SKM-1 (cell line): ENCODE results near the gene GPR108.

Experiments
- DNase-seq: peaks from one replicate; lab custom pipeline; 2025; ENCODE audit not compliant: unreplicated experiment; lab: John Stamatoyannopoulos, UW

GPR108 gene

DNA sequence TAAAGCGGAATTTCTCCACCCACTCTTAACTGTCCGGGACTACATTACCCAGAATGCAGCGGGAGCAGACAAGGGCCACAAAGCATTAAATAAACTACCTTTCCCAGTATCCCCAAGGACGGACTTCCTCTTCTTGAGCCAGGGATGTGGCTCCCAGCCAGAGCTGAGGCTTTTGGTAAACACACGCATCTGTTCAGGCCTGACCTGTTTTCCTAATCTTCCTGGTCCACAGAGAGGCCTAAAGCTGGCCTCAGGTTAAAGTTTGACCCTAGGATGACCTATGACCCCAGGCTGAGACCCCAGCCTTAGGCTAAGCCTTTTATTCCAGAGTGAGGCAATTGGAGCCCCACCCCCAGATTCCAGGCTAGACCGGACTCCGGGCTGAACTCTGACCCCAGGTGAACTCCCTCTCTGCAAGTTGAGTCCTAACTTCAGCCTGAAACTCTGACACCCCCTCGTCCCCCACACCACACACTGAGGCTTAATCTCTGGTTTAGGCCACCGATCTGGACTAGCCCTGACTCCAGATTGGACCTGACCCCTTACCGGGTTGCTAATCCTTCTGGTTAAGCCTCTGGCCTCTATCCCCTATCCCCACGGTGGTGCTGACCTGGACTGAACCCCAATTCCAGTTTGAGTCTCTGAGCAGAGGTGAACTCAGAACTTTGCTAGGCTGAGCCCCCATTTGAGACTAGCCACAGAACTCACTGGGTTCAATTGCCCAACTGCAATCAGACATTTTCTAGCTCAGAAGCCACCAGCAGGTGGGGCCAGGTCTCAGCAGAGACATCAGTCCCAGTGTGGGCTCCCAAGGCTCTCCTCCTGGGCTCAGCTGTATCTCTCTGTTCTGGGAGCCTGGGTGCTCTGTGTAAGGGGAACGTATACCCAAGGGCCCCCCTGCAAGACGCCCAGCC, 750 bp upstream of the GPR108 start:
- peak; percentile 71 for DNase-seq

DNA sequence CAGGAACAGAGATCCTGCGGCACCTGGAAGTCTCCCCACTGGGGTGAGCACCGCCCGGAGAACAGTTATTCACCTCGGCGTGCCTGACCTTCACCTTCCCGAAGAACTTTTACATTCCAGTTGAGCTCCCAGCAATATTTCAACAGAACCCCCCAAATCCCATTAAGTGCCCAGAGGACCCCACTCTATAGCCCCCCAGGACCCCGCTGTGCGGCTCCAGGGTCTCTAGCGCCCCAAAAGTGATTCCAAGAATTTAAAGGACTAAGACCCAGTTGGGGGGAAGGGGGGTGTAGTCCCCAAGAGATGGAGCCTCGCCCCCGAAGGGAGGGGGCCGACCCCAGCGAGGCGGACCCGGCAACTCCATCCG, 480 bp downstream of the GPR108 start:
- DNase-seq: no peak

DNA sequence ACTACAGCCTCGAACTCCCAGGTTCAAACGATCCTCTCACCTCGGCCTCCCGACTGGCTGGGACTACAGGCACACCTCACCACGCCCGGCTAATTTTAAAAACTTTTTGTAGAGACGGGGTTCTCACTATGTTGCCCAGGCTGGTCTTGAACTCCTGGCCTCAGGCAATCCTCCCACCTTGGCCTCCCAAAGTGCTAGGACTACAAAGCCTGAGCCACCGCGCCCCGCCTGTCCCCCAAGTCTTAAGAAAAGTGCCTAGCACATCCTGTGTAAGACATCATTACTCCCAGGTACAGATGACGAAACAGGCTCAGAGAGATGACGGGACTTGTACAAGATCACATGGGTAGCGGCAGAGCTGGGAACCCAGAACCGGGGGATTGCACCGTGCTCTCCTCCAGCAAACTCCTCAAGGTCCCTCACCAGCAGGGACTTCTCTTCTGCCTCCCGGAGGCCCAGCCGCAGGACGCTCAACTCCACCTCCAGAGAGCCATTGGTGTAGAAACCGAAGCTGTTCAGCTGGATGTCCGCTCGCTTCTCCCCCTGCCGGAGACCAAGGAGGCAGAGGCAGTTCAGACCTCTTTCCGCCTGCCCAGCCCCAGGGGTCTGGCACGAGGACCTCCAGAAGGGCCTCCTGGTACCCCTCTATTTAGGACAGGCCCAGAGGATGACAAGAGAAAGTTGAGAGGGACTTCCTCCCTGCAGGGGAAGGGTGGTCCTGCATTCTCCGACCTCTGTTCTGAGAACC, 1.0 kb downstream of the GPR108 start:
- DNase-seq: peak; percentile 52

DNA sequence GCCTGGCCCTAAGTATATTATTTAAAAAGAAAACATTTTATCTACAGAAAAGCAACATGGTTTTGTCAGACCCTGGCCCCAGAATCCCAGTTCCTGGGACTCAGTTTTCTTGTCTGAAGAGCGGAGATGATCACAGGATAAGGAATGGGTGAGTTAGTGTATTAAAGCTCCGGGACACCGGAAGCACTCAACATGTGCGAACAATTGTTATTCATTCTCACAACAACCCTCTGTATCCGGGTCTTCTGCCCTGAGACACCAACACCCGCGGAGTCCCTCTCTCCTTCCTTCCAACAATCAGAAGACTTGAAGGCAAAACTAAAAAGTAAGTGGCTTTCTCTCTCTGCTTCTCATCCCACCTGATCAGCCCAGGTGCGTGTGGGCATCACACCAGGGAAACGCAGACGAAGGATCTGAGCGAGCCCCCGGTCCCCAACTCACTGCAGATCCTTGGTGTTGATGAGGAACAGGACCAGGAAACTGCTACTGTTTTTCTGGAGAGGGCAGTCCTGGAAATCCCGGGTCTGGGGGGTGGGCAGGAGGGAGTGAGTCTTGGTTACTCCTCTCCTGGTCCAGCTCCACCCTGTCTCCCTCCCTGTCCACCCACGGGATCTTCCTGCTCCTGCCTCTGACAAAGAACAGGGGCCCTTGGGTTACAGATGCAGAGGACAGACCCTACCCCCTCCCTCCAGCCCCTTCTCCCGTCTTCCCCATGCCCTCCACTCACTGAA, 2.0 kb downstream of the GPR108 start:
- DNase-seq: no peak

DNA sequence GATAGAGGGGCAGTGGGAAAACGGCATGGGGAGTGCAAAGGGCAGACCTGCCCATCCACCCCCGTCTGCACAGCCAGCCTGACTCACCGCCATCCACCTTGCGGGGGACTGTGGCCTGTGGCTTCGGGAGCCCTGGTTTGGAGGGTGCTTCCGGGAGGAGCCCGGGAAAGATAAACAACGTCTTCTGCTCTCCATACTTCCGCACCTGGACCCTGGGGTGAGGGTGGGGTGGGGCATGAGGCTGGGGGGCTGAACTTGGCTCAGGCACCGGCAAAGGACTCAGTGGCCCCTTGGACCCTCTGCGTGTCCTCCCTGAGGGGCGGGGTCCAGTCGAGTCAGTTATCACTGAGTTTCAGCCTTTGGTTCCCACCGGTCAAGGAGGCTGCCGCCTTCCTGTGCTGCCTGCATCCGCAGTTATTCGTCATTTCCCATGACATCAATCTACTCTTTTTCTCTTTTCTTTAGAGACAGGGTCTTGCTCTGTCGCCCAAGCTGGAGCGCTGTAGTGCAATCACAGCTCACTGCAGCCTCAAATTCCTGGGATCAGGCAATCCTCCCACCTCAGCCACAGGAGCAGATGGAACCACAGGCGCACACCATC, 3.2 kb downstream of the GPR108 start:
- no peak for DNase-seq

DNA sequence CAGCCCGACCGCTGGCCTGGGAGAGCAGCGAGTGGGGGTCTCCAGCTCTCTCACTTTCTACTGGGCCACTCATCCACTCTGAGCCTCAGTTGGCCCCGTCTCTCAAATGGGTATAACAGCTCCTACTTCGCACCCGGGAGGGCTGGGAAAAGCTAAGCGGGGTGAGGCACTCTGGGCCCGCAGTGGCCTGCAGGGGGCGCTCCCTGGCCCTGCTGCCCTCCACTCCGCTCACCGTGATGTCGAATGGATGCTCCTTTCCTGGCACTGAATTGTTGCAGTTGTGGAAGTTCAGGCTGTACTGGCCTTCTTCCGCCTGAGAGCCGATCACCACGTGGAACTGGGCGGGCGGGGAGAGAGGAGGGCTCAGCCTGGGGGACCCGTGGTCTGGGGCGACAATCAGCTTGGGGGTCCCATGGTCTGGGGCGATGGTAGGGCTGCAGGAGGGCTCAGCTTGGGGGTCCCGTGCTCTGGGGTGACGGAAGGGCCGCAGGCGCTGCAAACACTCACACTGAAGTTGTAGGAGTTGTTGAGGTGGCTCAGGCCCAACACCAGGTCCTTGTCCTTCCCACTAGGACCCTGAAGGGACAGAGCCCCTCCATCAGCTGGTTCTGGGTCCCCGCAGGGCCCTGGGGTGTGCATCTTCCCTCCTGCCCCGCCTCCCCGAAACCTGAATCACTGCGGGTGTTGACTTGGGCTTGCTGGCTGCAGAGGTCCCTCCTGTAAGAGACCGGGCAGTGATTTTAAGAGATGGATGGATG, 3.9 kb downstream of the GPR108 start:
- no peak for DNase-seq

DNA sequence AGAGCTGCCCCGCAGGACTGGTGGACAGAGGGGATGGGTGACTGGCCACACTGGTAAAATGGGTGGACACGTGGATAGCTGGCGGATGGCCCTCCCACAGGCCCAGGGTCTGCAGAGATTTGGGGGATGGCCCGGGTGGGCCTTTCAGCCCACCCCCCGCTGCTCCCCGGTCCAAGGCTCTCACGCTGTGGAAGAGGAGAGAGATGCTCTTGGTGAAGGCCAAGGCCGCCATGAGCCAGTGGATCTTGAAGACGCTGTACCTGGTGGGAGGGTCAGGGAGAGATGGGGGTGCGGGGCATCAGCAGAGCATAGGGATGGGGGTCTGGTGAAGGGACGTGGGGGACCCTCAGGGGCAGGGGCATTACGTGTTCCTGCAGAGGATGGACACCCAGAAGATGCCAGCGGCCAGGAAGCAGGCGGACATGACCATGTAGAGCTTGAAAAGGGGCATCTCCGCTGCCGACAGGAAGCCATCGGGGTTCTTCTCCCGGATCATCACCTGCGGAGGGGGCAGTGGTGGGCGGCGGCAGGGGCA, 4.5 kb downstream of the GPR108 start:
- no peak for DNase-seq

DNA sequence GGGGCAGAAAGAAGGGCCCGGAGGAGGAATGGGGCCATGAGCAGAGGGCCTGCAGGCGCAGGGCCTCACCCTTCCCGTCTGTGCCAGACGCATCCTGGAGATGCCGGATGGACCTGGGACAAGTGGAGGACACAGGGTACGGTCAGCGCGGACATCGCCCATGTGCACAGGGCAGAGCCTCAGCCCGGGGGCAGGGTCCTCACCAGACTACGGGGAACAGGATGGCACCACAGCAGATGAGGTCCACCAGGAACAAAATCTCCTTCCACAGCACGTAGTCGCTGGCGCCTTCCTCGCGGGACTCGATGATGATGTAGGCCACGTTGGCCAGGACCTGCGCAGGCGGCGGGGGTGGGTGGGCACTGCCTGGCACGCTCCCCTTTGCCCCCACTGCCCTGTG, 5.6 kb downstream of the GPR108 start:
- DNase-seq: no peak

DNA sequence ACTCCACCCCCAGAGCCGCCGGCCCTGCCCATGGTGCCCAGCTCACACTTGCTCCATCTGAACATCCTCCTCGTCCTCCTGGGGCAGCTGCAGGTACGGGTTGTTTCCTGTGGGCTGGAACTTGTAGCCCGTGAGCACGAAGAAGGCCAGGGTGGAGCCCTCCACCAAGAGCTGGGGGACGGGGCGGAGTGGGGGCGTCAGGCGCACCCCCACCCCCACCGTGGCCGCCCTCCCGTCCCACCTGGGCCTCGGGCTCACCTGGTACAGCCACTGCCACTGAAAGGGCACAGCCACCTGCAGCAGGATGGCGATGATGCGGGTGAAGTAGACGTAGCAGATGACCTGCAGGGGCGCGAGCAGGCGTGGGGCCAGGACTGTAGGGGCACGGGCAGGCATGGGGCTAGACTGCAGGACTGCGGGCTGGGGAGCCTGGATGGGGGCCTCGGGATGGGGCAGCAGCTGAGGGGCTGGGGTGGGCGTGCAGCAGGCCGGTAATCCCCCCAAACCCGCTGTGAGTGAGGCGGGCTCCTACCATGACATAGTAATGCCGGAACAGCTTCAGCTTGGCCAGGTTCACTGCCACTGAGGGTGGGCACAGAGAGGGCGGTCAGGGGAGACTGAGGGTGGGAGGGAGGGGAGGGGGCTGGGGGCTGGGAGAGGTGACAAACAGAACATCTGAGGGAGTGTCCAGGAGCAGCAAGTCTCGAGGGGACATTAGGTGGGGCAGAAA, 6.3 kb downstream of the GPR108 start:
- DNase-seq: no peak

DNA sequence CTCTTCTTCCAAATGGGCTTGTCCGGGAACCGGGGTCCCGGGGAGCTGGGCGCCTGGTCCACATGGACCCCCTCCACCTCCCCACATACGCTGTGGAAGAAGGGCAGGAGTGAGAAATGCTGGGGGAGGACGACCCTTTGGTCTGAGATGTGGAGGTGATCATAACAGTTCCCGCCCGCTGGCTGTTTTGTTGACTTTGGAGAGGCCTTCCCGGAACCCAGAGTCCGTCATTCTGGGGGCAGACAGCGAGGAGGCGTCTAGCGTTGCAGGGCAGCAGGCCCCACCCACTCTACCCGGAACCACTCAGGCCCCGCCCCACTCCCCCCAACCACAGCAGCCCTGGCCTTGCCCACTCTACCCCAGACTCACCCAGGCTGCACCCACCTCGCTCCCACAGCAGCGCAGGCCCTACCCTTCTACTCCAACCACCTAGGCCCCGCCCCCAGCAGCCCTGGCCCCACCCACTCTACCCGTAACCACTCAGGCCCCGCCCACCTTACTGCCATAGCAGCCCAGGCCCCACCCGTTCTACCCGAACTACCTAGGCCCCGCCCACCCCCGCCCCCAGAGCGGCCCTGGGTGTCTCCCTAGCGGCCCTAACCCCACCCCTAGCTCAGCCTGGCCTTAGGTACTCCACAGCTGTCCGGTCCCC, 7.1 kb downstream of the GPR108 start:
- DNase-seq: no peak

DNA sequence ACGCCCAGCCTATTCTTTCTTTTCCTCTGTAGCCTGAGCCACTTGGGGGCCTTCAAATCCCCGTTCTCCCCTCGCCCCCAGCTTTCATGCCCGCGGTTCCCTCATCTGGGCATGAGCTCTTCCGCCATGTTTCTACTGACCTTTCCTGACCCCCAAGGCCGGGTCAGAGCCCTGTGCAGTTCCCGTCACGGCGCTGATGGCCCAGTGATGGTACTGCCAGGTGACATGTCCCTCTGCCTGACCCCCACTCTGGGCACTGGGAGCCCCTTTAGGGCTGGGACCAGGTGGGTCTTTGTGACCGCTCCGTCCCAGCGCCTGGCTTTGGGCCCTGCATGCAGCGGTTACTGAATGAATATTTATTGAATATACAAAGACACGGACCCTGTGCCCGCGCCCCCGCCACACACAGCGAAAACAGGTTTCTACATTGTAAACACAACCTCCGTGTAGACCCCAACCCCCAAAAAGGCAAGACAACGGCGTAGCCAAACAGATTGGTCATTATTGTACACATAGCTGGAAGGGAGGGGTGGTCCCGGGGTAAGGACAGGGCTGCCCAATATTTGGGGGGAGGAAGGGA, 7.7 kb downstream of the GPR108 start:
- DNase-seq: no peak

DNA sequence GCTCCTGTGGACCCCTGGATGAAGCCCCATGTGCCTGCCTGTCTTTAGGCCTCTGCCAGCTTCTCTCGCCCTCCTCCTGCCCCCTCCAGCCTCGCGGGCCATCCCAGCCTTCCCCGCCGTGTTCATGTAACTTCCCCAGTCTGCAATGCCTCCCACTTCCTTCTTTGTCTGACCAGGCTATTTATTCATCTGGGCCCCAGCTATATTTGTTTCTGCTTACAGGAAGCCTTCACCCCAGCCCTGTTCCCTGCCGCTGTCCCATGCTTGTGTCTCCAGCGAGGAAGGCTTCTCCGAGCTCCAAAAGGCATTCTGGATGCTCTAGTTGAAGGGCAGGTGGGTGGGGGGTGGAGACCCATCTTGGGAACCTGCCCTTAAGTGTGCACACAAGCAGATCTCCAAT, 9.0 kb downstream of the GPR108 start:
- DNase-seq: peak; percentile 80

DNA sequence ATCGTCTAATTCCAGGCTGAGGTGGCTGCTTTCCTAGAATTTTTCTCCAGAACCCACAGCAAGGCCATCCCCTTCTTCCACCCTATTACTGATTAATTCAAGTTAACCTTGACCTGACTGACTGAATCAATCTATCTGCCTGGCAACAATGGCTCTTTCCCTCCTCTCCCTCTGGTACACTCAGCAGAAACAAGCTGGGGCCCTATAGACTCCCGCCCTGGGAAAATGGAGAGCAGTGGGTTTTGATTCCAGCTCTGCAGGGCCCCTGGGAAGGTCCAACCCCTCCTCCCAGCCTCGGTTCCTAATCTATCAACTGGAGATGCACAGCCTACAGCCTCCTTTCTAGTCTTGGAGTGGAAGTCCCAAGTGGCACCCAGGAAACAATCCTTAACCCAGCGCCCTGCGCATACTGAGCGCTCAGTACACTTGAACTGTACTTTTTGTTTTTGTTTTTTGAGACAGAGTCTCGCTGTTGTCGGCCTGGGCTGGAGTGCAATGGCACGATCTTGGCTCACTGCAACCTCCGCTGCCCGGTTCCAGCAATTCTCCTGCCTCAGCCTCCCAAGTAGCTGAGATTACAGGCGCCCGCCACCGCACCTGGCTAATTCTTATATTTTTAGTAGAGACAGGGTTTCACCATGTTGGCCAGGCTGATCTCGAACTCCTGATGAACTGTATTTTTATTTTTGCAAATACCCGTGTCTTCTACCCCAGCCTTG, 11.7 kb downstream of the GPR108 start:
- DNase-seq: no peak

DNA sequence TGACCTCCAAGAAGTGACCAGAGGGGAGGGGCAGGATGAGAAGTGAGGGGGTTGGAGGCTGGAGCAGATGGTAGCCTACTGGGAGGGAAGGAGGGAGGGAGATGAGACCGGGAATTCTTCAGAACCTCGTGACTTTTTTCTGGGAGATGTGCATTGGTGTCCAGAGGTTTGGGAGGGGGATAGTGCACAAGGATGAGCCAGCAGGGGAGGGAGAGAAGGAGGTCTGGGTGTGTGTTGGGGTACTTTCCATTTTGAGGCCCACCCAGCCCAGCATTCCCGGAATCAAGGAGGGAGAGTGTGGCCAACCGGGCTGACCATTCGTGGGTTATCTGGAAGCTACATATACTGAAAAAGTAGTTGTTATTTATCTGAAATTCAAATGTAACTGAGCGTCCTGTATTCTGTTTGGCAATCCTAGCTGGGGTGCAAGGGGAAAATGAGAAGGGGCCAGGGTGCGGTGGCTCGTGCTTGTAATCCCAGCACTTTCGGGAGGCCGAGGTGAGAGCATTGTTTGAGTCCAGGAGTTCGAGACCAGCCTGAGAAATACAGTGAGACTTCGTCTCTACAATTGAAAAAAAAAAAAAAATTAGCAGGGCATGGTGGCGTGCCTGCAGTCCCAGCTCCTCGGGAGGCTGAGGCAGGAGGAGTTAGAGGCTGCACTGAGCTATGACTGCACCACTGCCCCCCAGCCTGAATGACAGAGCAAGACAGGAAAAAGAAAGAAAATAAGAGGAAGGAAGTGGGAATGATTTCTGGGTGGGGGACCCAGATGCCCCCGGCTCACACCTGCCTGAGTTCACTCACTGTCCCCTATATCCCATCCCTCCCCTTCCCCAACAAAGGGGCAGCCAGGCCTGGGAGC, 12.5 kb downstream of the GPR108 start:
- no peak for DNase-seq

DNA sequence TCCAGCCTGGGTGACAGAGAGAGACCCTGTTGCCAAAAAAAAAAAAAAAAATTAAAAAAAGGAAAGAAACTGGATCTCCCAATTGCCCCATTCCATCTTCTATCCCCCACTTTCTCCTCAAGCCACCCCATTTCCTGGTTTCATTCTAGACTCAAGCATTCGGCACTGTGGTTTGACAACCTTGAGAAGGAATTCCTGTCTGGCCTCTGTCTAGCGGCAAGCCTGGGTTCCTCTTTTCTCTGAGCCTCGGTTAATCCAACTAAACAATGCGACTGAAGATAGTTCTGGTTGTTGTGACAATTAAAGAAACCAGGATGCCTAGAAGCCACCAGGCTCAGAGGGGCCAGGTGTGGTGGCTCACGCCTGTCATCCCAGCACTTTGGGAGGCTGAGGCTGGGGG, 13.6 kb downstream of the GPR108 start:
- peak; percentile 81 for DNase-seq

DNA sequence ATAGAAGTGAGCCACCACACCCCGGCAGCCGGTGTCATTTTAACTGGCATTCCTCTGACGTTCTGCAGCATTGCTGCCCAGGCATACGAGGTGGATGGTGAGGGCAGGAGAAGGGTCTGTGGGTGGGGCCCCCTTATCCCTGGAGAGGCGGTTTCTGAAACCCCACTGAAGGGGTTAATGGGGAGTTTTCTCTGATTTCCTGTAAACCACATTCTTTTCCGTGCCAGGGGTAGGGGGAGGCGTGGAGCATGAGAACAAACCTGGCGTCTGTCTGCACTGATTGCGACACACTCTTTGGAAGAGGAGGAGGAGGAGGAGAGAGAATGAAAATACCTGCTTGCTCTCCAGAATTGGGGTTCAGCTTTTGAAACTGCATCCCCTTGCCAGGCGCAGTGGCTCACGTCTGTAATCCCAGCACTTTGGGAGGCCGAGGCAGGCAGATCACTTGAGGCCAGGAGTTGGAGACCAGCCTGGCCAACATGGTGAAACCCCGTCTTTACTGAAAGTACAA, 14.2 kb downstream of the GPR108 start:
- DNase-seq: no peak

DNA sequence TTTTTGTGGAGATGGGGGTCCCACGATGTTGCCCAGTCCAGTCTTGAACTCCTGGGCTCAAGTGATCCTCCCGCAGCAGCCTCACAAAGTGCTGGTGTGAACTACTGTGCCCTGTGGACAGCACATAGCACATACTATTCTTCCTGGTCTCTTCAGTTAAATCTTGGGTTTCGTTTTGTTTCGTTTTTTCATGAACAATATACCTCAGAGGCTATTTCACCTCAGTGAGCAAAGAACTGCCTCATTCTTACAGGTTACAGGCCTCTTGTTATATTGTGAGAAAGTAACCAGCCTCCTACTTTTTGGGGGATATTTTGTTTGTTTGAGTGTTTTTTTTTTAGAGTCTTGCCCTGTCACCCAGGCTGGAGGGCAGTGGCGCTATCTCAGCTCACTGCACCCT, 15.6 kb downstream of the GPR108 start:
- no peak for DNase-seq
